SK-N-SH (cell line): ENCODE measurements around the gene MRPL53. TPM values are rescaled to one million over a fixed set of nuclear protein-coding genes. Genes with fewer than 3 reads are reported as not detected.

ENCODE experiments used
- CTCF ChIA-PET: fragments of 300-600, 350-600 bp; formaldehyde crosslinking; extraction: SDS; loops from one replicate; lab custom pipeline; 2021; lab: Yijun Ruan, JAX
- POLR2A ChIA-PET: fragments of 350-600 bp; sonication (Branson Sonifier 250); formaldehyde crosslinking; extraction: SDS; loops from one replicate; lab custom pipeline; 2020; ENCODE audit warnings: antibody characterized with exemption, inconsistent platforms; lab: Yijun Ruan, JAX
- DNase-seq: peaks from one replicate; pipeline ENCODE4 v3.0.0; 2012
- H2AFZ ChIP-seq: fragments of 200-600 bp; sonication (generic); 2 replicates; pipeline ENCODE4 v1.8.1; 2016; ENCODE audit warnings: antibody characterized with exemption, mild to moderate bottlenecking, low read depth
- H3F3A ChIP-seq: fragments of 200-600 bp; sonication (generic); replicated peaks from 2 replicates; pipeline ENCODE3; 2016; ENCODE audit warnings: antibody characterized with exemption, mild to moderate bottlenecking; ENCODE audit not compliant: insufficient read depth
- H3K27ac ChIP-seq, 2 experiments: fragments of 200-500 bp in 1 of 2; fragments of 200-600 bp in 1 of 2; sonication (Bioruptor generic) in 1 of 2; sonication (generic), shearing (Covaris generic) in 1 of 2; 2 replicates each; pipeline versions ENCODE4 v1.5.1 to v1.6.1; 2014 to 2016; ENCODE audit warnings: low read depth in 2 of 2, inconsistent platforms in 1 of 2, low read length in 1 of 2, mild to moderate bottlenecking in 1 of 2, mixed read lengths in 1 of 2
- H3K27me3 ChIP-seq: fragments of 200-600 bp; sonication (generic), shearing (Covaris generic); 2 replicates; pipeline ENCODE4 v1.6.1; 2016; ENCODE audit warnings: mixed run types; ENCODE audit not compliant: insufficient read depth
- H3K36me3 ChIP-seq, 2 experiments: fragments of 200-500 bp in 1 of 2; fragments of 200-600 bp in 1 of 2; sonication (Bioruptor generic) in 1 of 2; sonication (generic) in 1 of 2; replicated peaks in 1 of 2; 2 replicates each; pipeline versions ENCODE3 to v1.5.1; 2014 to 2016; ENCODE audit warnings: low read length in 1 of 2, mild to moderate bottlenecking in 1 of 2; ENCODE audit not compliant: insufficient read depth in 2 of 2, control insufficient read depth in 1 of 2
- H3K4me1 ChIP-seq, 2 experiments: fragments of 200-500 bp in 1 of 2; fragments of 200-600 bp in 1 of 2; sonication (Bioruptor generic) in 1 of 2; sonication (generic), shearing (Covaris generic) in 1 of 2; 2 replicates each; pipeline versions ENCODE4 v1.5.1 to v1.6.1; 2014 to 2016; ENCODE audit warnings: low read depth in 1 of 2, low read length in 1 of 2, mixed run types in 1 of 2; ENCODE audit not compliant: insufficient read depth in 2 of 2, control insufficient read depth in 1 of 2
- H3K4me2 ChIP-seq: fragments of 200-600 bp; sonication (generic), shearing (Covaris generic); 2 replicates; pipeline ENCODE4 v1.6.1; 2017; ENCODE audit warnings: mixed run types
- H3K4me3 ChIP-seq, 2 experiments: fragments of 200-500 bp in 1 of 2; fragments of 200-600 bp in 1 of 2; sonication (Bioruptor generic) in 1 of 2; sonication (generic), shearing (Covaris generic) in 1 of 2; 2 replicates each; pipeline versions ENCODE4 v1.5.1 to v1.8.1; 2014 to 2016; ENCODE audit warnings: low read depth in 2 of 2, inconsistent platforms in 1 of 2, low read length in 1 of 2, mild to moderate bottlenecking in 1 of 2, mixed read lengths in 1 of 2, moderate library complexity in 1 of 2
- H3K79me2 ChIP-seq: fragments of 200-600 bp; sonication (generic); 2 replicates; pipeline ENCODE4 v1.8.1; 2017; ENCODE audit warnings: mild to moderate bottlenecking; ENCODE audit not compliant: insufficient read depth
- H3K9ac ChIP-seq: fragments of 200-600 bp; sonication (generic); 2 replicates; pipeline ENCODE4 v1.6.1; 2017; ENCODE audit warnings: mixed run types
- H3K9me2 ChIP-seq: fragments of 200-600 bp; sonication (generic); 2 replicates; pipeline ENCODE4 v1.6.1; 2017; ENCODE audit warnings: mixed run types
- H3K9me3 ChIP-seq: fragments of 200-600 bp; sonication (generic); 2 replicates; pipeline ENCODE4 v1.6.1; 2017; ENCODE audit warnings: mixed run types, mild to moderate bottlenecking, moderate library complexity
- H4K20me1 ChIP-seq: fragments of 200-600 bp; sonication (generic); 2 replicates; pipeline ENCODE4 v1.6.1; 2017; ENCODE audit warnings: mild to moderate bottlenecking, mixed run types; ENCODE audit not compliant: insufficient read depth
- CHD2 ChIP-seq: fragments of 150-350 bp; IDR thresholded peaks from 2 replicates; pipeline ENCODE4 v1.6.1; 2018; ENCODE audit warnings: low read length; ENCODE audit not compliant: partially characterized antibody
- EP300 ChIP-seq, 2 experiments: IDR thresholded peaks; 2 replicates each; pipeline versions ENCODE4 v1.4.0 to v1.6.1; 2012; ENCODE audit warnings: borderline replicate concordance in 1 of 2, low read depth in 1 of 2, low read length in 1 of 2
- EZH2phosphoT487 ChIP-seq: fragments of 200-600 bp; sonication (generic); IDR thresholded peaks from 2 replicates; pipeline ENCODE4 v1.6.1; 2017; ENCODE audit warnings: low read depth, mixed run types, mild to moderate bottlenecking, antibody characterized with exemption, moderate library complexity, borderline replicate concordance
- FOSL2 ChIP-seq: IDR thresholded peaks from 2 replicates; pipeline ENCODE4 v1.4.0; 2012; ENCODE audit warnings: low read depth, mild to moderate bottlenecking, moderate library complexity, borderline replicate concordance
- FOXJ3 ChIP-seq: sonication (generic); formaldehyde crosslinking; IDR thresholded peaks from 2 replicates; pipeline ENCODE4 v1.5.1; 2020; ENCODE audit warnings: mild to moderate bottlenecking, missing genetic modification reagents
- JUND ChIP-seq: IDR thresholded peaks from 2 replicates; pipeline ENCODE4 v1.4.0; 2012
- NRF1 ChIP-seq: IDR thresholded peaks from 2 replicates; pipeline ENCODE4 v1.6.1; 2012; ENCODE audit warnings: low read depth, mild to moderate bottlenecking, low read length
- POLR2AphosphoS5 ChIP-seq: IDR thresholded peaks from 2 replicates; pipeline ENCODE4 v1.6.1; 2012; ENCODE audit warnings: low read depth, low read length
- RCOR1 ChIP-seq: fragments of 150-350 bp; IDR thresholded peaks from 2 replicates; pipeline ENCODE4 v1.6.1; 2017; ENCODE audit warnings: antibody characterized with exemption, low read length
- RFX5 ChIP-seq: IDR thresholded peaks from 2 replicates; pipeline ENCODE4 v1.6.1; 2012; ENCODE audit warnings: mild to moderate bottlenecking, improper control_type of control experiment, low read length
- SIN3A ChIP-seq: IDR thresholded peaks from 2 replicates; pipeline ENCODE4 v1.6.1; 2012; ENCODE audit warnings: low read depth, mild to moderate bottlenecking, low read length, moderate library complexity, borderline replicate concordance
- SMC3 ChIP-seq: IDR thresholded peaks from 2 replicates; pipeline ENCODE4 v1.6.1; 2012; ENCODE audit warnings: low read depth, low read length, improper control_type of control experiment
- TCF12 ChIP-seq: IDR thresholded peaks from 2 replicates; pipeline ENCODE4 v1.4.0; 2012
- YY1 ChIP-seq: IDR thresholded peaks from 2 replicates; pipeline ENCODE4 v1.4.0; 2012; ENCODE audit warnings: low read depth, mild to moderate bottlenecking
- WGBS: methylation state at CpG from one replicate; pipeline ENCODE4 v1.1.6; 2017; ENCODE audit warnings: low lambda C conversion rate; 5-methylcytosine and 5-hydroxymethylcytosine counted together
- polyA plus RNA-seq, 3 experiments: library from polyadenylated mRNA; depleted of rRNA; stranded (reverse); fragments of >200 nt; gene quantifications; 2 replicates each; pipeline ENCODE4 v1.2.3, GENCODE V29; 2012
- TF ChIP-seq, protein P1 (sequence below): fragments of 150-350 bp; IDR thresholded peaks from 2 replicates; pipeline ENCODE4 v1.6.1; 2017; ENCODE audit warnings: antibody characterized with exemption, low read length, low read depth, borderline replicate concordance

The MRPL53 gene
- polyA plus RNA-seq, 1 of the 3 experiments (the other 2 are of a cell fraction): 95.0 TPM

DNA sequence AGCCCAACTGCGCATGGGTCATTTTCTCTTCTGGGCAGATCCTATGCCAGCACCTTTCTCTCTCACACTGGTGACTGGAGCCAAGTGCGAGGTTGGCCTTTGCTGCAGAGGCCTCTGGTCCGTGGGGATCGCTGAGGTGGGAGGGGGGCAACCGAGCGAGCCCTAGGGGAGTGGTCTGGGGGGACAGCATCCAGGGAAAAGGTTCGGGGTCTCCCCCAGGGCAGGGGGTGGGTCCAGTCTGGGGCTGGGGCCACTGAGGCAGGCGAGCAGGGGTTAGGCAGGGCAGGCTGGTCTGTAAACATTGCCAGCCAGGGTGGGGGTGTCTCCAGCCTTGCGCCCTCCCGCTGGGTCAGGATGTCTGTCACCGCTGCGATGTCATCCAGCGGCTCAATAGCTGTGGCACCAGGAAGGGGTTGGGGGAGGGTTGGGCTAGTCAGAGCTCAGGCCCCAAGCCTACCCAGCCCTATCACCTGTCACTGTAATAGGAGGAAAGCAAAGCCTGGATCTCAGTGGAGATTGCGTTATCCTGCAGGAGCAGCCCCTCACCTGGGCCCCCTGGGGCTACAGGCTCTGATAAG is 46.2 kb downstream of the MRPL53 start:
- H2AFZ ChIP-seq: no peak overlapping the region
- POLR2A ChIA-PET: interaction anchor here (2.7 kb wide), 1 partner anchor 14 kb away, joined by 15 read pairs; no protein-coding TSS in a partner anchor
- H3K79me2 ChIP-seq: no peaks in the 10 kb centered on the region
- no peak overlapping the region for H3K27ac ChIP-seq
- CTCF ChIA-PET: no interaction called here
- H3F3A ChIP-seq: peaks cover 4% of the 10 kb centered on the region
- DNase-seq: no peak
- no peak overlapping the region for H3K4me2 ChIP-seq
- H3K36me3 ChIP-seq: peaks cover 6 to 47% of the 10 kb centered on the region in 2 experiments
- H4K20me1 ChIP-seq: no peaks in the 10 kb centered on the region
- no peaks in the 10 kb centered on the region for H3K9me3 ChIP-seq
- H3K9ac ChIP-seq: no peak overlapping the region
- TF ChIP-seq YY1 (no peak), FOSL2 (no peak), NRF1 (no peak), RFX5 (no peak), TCF12 (no peak), EZH2phosphoT487 (no peak)
- no peaks in the 10 kb centered on the region for H3K9me2 ChIP-seq
- no peak overlapping the region for H3K4me3 ChIP-seq
- H3K27me3 ChIP-seq: no peaks in the 10 kb centered on the region
- H3K4me1 ChIP-seq: peaks cover 0 to 13% of the 10 kb centered on the region in 2 experiments; a peak in 1 of 4 replicates
- whole genome bisulfite sequencing: 94% methylated on average over 11 of the region's 14 CpGs

DNA sequence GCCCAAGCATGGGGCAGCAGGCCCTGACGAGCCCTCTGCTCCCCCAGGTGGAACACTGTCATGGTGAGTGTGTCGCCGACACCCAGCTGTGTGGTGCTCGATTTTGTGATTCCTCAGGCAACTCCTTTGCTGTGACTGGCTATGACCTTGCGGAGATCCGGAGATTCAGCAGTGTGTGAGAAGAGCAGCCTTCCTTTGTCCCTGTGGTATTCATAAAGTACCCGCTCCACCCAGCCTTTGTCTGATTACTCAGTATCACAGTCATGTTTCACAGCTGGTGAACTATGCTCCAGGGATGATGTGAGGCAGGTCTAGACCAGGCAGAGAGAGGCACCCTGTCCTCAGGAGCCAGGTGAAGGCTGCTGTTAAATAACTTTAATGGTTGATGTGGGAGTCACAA is 47.0 kb downstream of the MRPL53 start:
- H3K9ac ChIP-seq: no peak overlapping the region
- POLR2A ChIA-PET: interaction anchor here (2.7 kb wide), 1 partner anchor 14 kb away, joined by 15 read pairs; no protein-coding TSS in a partner anchor

More for the DNA sequence above, 47.0 kb downstream of the MRPL53 start:
- H3K9me2 ChIP-seq: no peaks in the 10 kb centered on the region
- no peaks in the 10 kb centered on the region for H3K27me3 ChIP-seq
- H2AFZ ChIP-seq: no peak overlapping the region
- peak; percentile 8 for DNase-seq
- WGBS: 67% methylated on average over 3 of the region's 7 CpGs
- H3K4me2 ChIP-seq: no peak overlapping the region
- no peaks in the 10 kb centered on the region for H4K20me1 ChIP-seq
- CTCF ChIA-PET: no interaction called here
- H3K4me3 ChIP-seq: no peak overlapping the region
- H3F3A ChIP-seq: peaks cover 8% of the 10 kb centered on the region
- TF ChIP-seq POLR2AphosphoS5 (no peak), RCOR1 (no peak), SMC3 (no peak), YY1 (no peak), RFX5 (no peak), FOXJ3 (CRISPR knock-in tag) (no peak), JUND (no peak), EP300 (IDR thresholded peaks at IDR 0.05; ENCODE audit: borderline replicate concordance in 1 of 2, low read depth in 1 of 2, low read length in 1 of 2) (no peak), SIN3A (no peak), CHD2 (no peak), FOSL2 (no peak)
- TF ChIP-seq, protein P1, sequence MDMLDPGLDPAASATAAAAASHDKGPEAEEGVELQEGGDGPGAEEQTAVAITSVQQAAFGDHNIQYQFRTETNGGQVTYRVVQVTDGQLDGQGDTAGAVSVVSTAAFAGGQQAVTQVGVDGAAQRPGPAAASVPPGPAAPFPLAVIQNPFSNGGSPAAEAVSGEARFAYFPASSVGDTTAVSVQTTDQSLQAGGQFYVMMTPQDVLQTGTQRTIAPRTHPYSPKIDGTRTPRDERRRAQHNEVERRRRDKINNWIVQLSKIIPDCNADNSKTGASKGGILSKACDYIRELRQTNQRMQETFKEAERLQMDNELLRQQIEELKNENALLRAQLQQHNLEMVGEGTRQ: no peak
- TF ChIP-seq, all 33 proteins: peak for 0
- no peak overlapping the region for H3K27ac ChIP-seq
- peaks cover 0 to 13% of the 10 kb centered on the region in 2 experiments; a peak in 1 of 4 replicates for H3K4me1 ChIP-seq
- H3K9me3 ChIP-seq: no peaks in the 10 kb centered on the region
- peaks cover 6 to 43% of the 10 kb centered on the region in 2 experiments for H3K36me3 ChIP-seq
- H3K79me2 ChIP-seq: no peaks in the 10 kb centered on the region
